C1 segment of cervical spinal cord (tissue), 14 donors: ENCODE results near the gene ZNF570.
A peak's percentile ranks its signal among the peaks of the same experiment; 100 is the strongest.

Experiments used
- DNase-seq, 14 donors: peaks; one replicate each; lab custom pipeline; 2025; lab: John Stamatoyannopoulos, UW

ZNF570 gene

DNA sequence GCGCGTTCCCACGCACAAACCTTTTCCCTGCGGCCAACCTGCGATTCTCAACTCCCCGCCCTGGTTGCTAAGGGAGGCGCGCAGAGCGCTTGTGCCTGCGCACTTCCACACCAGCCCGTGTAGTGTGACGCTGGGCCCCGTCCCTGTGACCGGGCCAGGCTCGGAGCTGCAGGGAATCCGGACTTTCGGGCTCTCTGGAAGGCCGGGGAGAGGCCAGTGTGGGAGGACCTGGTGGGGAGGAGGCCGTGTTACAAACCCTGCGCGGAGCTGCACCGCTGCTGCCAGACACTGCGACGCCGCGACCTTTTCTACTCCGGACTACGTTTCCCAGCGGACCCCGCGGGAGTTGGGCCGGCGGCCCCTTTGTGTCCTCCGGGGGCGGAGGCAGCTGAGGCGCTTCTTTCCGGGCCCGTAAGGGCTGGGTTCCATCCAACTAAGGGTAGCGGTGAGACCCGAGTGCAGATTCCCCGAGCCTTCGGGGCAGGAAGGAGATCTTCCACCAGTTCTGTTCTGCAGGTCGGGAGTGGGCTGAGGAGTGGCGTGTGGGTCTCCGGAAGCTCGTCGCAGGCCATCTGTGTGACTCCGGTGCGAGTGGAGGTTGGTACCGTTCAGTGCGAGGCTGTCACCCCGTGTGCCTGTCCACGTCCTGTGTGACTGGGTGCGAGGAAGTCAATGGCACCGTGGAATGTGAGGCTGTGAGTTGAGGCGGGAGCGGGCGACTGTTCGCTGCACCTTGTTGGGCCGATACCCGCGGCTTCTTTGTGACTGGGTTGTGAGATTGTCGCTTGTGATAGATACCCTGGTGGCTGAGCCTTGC lies at the start of gene ZNF570:
Gene ZNF570, plus strand, starts transcription at position 396 of the 817 bp plus-strand sequence. CDS start 999 bp downstream, outside the sequence.
- peak; percentile 60 to 92 (median 84) for DNase-seq

- no peak for DNase-seq
Measured at GRCh38 chr19:37452500-37453245, 16.5 kb upstream of the ZNF570 start.

DNA sequence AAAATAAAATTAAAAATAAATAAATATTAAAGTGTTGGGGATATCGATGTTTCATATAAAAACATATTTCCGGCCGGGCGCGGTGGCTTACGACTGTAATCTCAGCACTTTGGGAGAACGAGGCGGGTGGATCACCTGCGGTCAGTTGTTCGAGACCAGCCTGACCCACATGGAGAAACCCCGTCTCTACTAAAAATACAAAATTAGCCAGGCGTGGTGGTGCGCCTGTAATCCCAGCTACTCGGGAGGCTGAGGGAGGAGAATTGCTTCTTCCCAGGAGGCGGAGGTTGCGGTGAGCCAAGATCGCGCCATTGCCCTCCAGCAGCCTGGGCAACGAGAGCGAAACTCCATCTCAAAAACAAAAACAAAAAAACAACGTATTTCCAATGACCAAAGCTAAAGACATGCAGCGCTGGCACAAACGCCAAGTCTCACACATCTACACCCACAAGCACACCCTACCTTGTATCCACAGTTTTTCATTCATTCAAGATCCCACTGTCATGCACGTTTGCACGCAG lies 2.8 kb upstream of the ZNF570 start:
- no peak for DNase-seq

GRCh38 chr19:37466798-37467607 lies 2.2 kb upstream of the ZNF570 start, which contains the start of gene ZNF569:
Gene ZNF569, minus strand, starts transcription at chr19:37467444. Its CDS starts 22,523 bp downstream, at chr19:37444921.
- DNase-seq, result peak; percentile 81 to 98 (median 88)

- DNase-seq, result no peak
Measured at GRCh38 chr19:37467608-37468090, 1.5 kb upstream of the ZNF570 start.

- DNase-seq, result no peak
Measured at GRCh38 chr19:37470216-37470615, 1.1 kb downstream of the ZNF570 start.

DNA sequence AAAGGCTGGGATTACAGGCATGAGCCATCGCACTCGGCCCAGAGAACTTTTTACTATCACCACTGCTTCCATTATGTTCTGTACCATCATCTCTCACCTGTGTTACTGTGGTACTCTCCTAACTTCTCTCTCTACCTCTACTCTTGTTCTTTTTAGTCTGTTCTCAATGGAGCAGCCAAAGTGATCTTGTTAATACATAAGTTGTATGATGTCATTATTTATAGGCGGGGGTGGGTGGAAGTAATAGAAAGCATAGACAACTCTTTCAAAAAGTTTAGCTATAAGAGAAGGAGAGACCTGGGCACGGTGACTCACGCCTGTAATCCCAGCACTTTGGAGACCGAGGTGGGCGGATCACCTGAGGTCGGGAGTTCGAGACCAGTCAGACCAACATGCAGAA lies 3.0 kb downstream of the ZNF570 start:
- no peak for DNase-seq

GRCh38 chr19:37484406-37485168 lies 15.4 kb downstream of the ZNF570 start:
- no peak for DNase-seq

- DNase-seq, result no peak
Measured at GRCh38 chr19:37492213-37492612, 23.1 kb downstream of the ZNF570 start.

- peak in 1 of 14 donors; percentile 22 for DNase-seq
Measured at GRCh38 chr19:37505958-37506386, 36.8 kb downstream of the ZNF570 start.

DNA sequence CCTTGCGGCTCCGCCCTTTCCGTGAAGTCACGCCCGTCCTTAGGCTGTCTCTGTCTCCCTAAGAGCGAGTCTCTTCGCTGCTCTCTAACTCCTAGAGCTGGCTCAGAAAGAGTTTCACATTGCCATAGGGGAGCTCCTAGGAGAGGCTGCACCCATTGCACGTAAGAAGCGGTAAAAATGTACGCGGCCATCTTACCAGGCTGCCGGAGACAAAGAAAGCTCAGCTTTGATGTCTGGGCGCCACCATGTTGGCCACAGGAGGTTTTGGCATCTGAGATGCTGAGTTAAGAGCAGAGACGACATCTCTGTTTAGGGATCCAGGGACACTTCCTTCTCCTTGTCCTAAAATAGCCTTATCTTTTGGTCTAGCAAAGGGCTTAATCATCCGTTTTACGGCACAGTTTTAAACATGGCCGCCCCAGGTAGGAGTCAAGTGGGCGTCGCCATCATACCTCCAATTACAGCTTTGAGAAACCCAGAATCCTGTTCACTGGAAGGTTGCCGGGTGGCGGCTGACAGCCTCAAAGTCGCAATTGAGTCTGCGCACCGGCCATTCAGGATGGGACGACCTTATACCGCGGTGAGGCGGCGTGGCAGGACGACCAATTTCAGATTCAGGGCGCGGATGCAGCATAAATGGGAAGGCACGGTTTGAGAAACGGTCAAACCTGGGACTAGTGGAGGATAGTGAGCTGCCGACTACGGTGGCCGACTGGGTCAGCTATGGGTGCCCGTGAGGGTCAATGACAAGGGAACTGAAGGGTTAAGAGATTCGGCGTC lies 37.4 kb downstream of the ZNF570 start, which contains the start of gene ZNF793:
Gene ZNF793, plus strand, starts transcription at position 553 of the 780 bp plus-strand sequence. CDS start 16,501 bp downstream, outside the sequence.
- DNase-seq, result peak in 12 of 14 donors; percentile 58 to 89 (median 82)

DNA sequence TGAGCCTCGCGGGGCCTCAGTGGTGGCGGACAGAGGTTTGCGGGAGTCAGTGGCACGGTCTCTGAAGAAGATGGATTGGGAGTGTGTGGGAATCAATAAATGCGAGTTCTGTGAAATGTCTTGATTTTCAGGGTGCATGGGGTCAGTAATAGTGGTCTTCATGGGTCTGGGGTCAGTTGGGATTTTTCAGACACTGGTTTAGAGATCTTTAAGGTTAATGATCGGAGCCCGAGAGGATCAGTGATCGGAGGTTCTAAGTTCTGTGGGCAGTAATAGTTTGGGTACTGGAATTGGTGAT lies 38.0 kb downstream of the ZNF570 start:
- DNase-seq, result no peak

- DNase-seq, result no peak
Measured at GRCh38 chr19:37511186-37511585, 42.0 kb downstream of the ZNF570 start.

GRCh38 chr19:37511821-37512220 lies 42.7 kb downstream of the ZNF570 start:
- DNase-seq, result no peak

GRCh38 chr19:37513397-37513796 lies 44.2 kb downstream of the ZNF570 start:
- no peak for DNase-seq

DNA sequence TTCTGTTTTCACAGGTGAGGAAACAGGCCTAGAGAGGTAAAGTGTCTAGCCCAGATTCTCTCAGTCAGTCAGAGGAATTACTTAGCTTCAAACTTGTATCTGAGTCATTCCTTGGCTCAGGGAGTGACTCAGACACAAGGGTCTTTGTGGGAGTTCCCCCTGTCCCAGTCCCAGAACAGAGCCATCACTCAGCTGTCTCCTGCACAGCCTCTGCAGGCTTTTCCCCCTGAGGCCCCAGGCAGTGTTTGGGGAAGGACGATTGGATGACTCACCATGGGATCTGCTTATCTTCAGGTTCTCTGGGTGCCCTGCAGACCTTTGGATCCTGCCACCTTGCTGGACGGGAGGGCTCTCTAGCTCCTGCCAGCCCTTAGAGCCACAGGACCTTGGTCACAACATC lies 50.7 kb downstream of the ZNF570 start:
- DNase-seq, result no peak

DNA sequence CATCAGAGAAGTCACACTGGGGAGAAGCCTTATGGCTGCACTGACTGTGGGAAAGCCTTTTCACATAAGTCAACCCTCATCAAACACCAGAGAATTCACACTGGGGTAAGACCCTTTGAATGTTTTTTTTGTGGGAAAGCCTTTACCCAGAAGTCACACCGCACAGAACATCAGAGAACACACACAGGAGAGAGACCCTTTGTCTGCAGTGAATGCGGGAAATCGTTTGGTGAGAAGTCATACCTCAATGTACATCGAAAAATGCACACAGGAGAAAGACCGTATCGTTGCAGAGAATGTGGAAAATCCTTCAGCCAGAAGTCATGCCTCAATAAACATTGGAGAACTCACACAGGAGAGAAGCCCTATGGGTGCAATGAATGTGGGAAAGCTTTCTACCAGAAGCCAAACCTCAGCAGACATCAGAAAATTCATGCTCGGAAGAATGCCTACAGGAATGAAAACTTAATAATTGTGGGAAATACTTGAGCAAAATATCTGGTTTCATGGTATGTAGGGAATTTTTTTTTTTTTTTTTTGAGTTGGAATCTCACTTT lies 68.3 kb downstream of the ZNF570 start:
- no peak for DNase-seq
